NCI-H2196 (cell line): ENCODE data around the gene APOBEC4.
"Not testable (repeated sequence)": the region's sequence is repeated elsewhere in the genome, so short reads cannot be mapped to it uniquely, and the experiment has no call there.

Experiments used
- DNase-seq: peaks from one replicate; lab custom pipeline; 2025; ENCODE audit not compliant: unreplicated experiment; lab: John Stamatoyannopoulos, UW

APOBEC4 gene

GRCh38 chr1:183635099-183635605 lies 18.0 kb downstream of the APOBEC4 start:
- DNase-seq: no peak

GRCh38 chr1:183634429-183635065 lies 18.6 kb downstream of the APOBEC4 start:
- DNase-seq: no peak

- peak; percentile 27 for DNase-seq
Observed at GRCh38 chr1:183633676-183634343, 19.3 kb downstream of the APOBEC4 start.

GRCh38 chr1:183632964-183633363 lies 20.2 kb downstream of the APOBEC4 start:
- no peak for DNase-seq

GRCh38 chr1:183632114-183632513 lies 21.0 kb downstream of the APOBEC4 start:
- DNase-seq: no peak

GRCh38 chr1:183630748-183631147 lies 22.4 kb downstream of the APOBEC4 start:
- DNase-seq: no peak

- no peak for DNase-seq
Observed at GRCh38 chr1:183628537-183628936, 24.6 kb downstream of the APOBEC4 start.

- DNase-seq: not testable (repeated sequence)
Observed at GRCh38 chr1:183626236-183626635, 26.9 kb downstream of the APOBEC4 start.

- DNase-seq: peak; percentile 52
Observed at GRCh38 chr1:183622884-183623785, 30.0 kb downstream of the APOBEC4 start.

- no peak for DNase-seq
Observed at GRCh38 chr1:183622013-183622412, 31.1 kb downstream of the APOBEC4 start.

- DNase-seq: no peak
Observed at GRCh38 chr1:183620311-183620710, 32.8 kb downstream of the APOBEC4 start.

GRCh38 chr1:183619781-183620180 lies 33.3 kb downstream of the APOBEC4 start:
- no peak for DNase-seq

GRCh38 chr1:183618202-183618601 lies 34.9 kb downstream of the APOBEC4 start:
- DNase-seq: not testable (repeated sequence)

- DNase-seq: not testable (repeated sequence)
Observed at GRCh38 chr1:183612975-183613374, 40.1 kb downstream of the APOBEC4 start.

- no peak for DNase-seq
Observed at GRCh38 chr1:183612407-183612806, 40.7 kb downstream of the APOBEC4 start.

- no peak for DNase-seq
Observed at GRCh38 chr1:183611021-183611420, 42.1 kb downstream of the APOBEC4 start.

- DNase-seq: peak; percentile 88
Observed at GRCh38 chr1:183609759-183610452, 43.2 kb downstream of the APOBEC4 start.

GRCh38 chr1:183609313-183609712 lies 43.8 kb downstream of the APOBEC4 start:
- peak; percentile 22 for DNase-seq

GRCh38 chr1:183607322-183607980 lies 45.7 kb downstream of the APOBEC4 start:
- DNase-seq: no peak

GRCh38 chr1:183605904-183606303 lies 47.2 kb downstream of the APOBEC4 start:
- DNase-seq: no peak
